ENCODE data around the gene CSAD.
"Not testable (repeated sequence)": the region's sequence is repeated elsewhere in the genome, so short reads cannot be mapped to it uniquely, and the experiment has no call there.

CSAD gene

GRCh38 chr12:53145383-53146260 lies 35.1 kb downstream of the CSAD start:
- no peak for DNase-seq (ENCODE audit: low read depth)

GRCh38 chr12:53143355-53143754 lies 37.4 kb downstream of the CSAD start:
- DNase-seq (ENCODE audit: low read depth): no peak

- no peak for DNase-seq (ENCODE audit: low read depth)
Observed at GRCh38 chr12:53133722-53134121, 47.0 kb downstream of the CSAD start.

- no peak for DNase-seq (ENCODE audit: low read depth)
Observed at GRCh38 chr12:53131844-53132243, 48.9 kb downstream of the CSAD start.

- no peak for DNase-seq (ENCODE audit: low read depth)
Observed at GRCh38 chr12:53128780-53129569, 51.8 kb downstream of the CSAD start.

GRCh38 chr12:53127169-53127568 lies 53.6 kb downstream of the CSAD start:
- DNase-seq (ENCODE audit: low read depth): no peak

- no peak for DNase-seq (ENCODE audit: low read depth)
Observed at GRCh38 chr12:53124352-53124723, 56.4 kb downstream of the CSAD start.

- DNase-seq (ENCODE audit: low read depth): no peak
Observed at GRCh38 chr12:53123578-53124351, 57.0 kb downstream of the CSAD start.

- DNase-seq (ENCODE audit: low read depth): no peak
Observed at GRCh38 chr12:53122961-53123468, 57.7 kb downstream of the CSAD start.

GRCh38 chr12:53120685-53121525 lies 59.8 kb downstream of the CSAD start:
- DNase-seq (ENCODE audit: low read depth): no peak

- no peak for DNase-seq (ENCODE audit: low read depth)
Observed at GRCh38 chr12:53118751-53119300, 61.9 kb downstream of the CSAD start.

GRCh38 chr12:53115891-53116648 lies 64.7 kb downstream of the CSAD start:
- no peak for DNase-seq (ENCODE audit: low read depth)

GRCh38 chr12:53115112-53115890 lies 65.4 kb downstream of the CSAD start:
- DNase-seq (ENCODE audit: low read depth): no peak

GRCh38 chr12:53113951-53114350 lies 66.8 kb downstream of the CSAD start:
- DNase-seq (ENCODE audit: low read depth): no peak

GRCh38 chr12:53113136-53113705 lies 67.5 kb downstream of the CSAD start:
- no peak for DNase-seq (ENCODE audit: low read depth)

- DNase-seq (ENCODE audit: low read depth): not testable (repeated sequence)
Observed at GRCh38 chr12:53112431-53112830, 68.3 kb downstream of the CSAD start.

Data from activated gamma-delta T cell treated with anti-CD3 and anti-CD28 coated beads, Interleukin-2, amount 50 U/mL, for 16 hours (primary cell).